Ovary (tissue), 9 donors: ENCODE results near the gene CD300LF. TPM values are rescaled to one million over a fixed set of nuclear protein-coding genes. Genes with fewer than 3 reads are reported as not detected.
A peak's percentile ranks its signal among the peaks of the same experiment; 100 is the strongest.

ENCODE experiments used
- DNase-seq, 5 donors: peaks; one replicate each; pipeline ENCODE4 v3.0.0-alpha.2; 2019 to 2020
- H3K27ac ChIP-seq, 2 donors: fragments of 200-600 bp; one replicate each; pipeline versions ENCODE4 v1.5.1 to v1.8.0; 2019 to 2022
- H3K27me3 ChIP-seq: fragments of 200-600 bp; one replicate; pipeline ENCODE4 v1.8.0; 2022
- H3K36me3 ChIP-seq: fragments of 200-600 bp; sonication (generic); one replicate; pipeline ENCODE4 v1.5.1; 2019
- H3K4me1 ChIP-seq: one replicate; pipeline ENCODE4 v1.8.1; 2013; ENCODE audit warnings: mild to moderate bottlenecking, moderate library complexity; ENCODE audit not compliant: insufficient read depth
- H3K4me3 ChIP-seq: fragments of 200-600 bp; sonication (generic); one replicate; pipeline ENCODE4 v1.5.1; 2017
- H3K9me3 ChIP-seq, 2 donors: fragments of 200-600 bp in 1 of 2; sonication (generic) in 1 of 2; one replicate each; pipeline versions ENCODE4 v1.5.1 to v1.8.1; 2013 to 2019; ENCODE audit warnings: mild to moderate bottlenecking in 1 of 2, moderate library complexity in 1 of 2
- CTCF ChIP-seq, 3 donors: fragments of 450-650 bp in 2 of 3; fragments of 200-600 bp in 1 of 3; IDR thresholded peaks; one replicate each; pipeline versions ENCODE4 v1.5.1 to v1.8.0; 2016 to 2022; ENCODE audit warnings: antibody characterized with exemption in 3 of 3, mild to moderate bottlenecking in 1 of 3
- EP300 ChIP-seq: sonication (generic); formaldehyde crosslinking; IDR thresholded peaks from one replicate; pipeline ENCODE4 v1.6.1; 2017; ENCODE audit warnings: antibody characterized with exemption
- POLR2A ChIP-seq: fragments of 450-650 bp; IDR thresholded peaks from one replicate; pipeline ENCODE4 v1.6.1; 2017; ENCODE audit warnings: antibody characterized with exemption, mild to moderate bottlenecking, moderate library complexity
- WGBS, 3 donors: extraction: QIAGEN DNeasy Blood & Tissue Kit in 1 of 3; methylation state at CpG; one replicate each; pipeline versions ENCODE4 v1.1.5 to v1.1.7; 2013 to 2017; 5-methylcytosine and 5-hydroxymethylcytosine counted together
- intact Hi-C, 4 donors: fragments of 100-400 bp; cut with DNase I; formaldehyde crosslinking; loops; one replicate each; pipeline versions ENCODE4 v1.11.0 to v1.15.1; 2022 to 2023
- polyA plus RNA-seq, 2 donors: library from polyadenylated mRNA; stranded (reverse); fragments of 200-250 nt in 1 of 2; fragments of 350-450 nt in 1 of 2; fragmentation: Illumina TruSeq in 1 of 2; extraction: RNeasy Lipid Tissue Mini Kit (QIAGEN cat#74804) in 1 of 2; gene quantifications; one replicate each; pipeline ENCODE4 v1.2.3, GENCODE V29; 2013 to 2014
- total RNA-seq, 7 donors: library from RNA; depleted of rRNA in 2 of 7; stranded (reverse); fragments of >200 nt in 2 of 7; fragmentation: NEBNext Ultra II Directional in 3 of 7; extraction: Animal tissue kit (Norgen Biotek cat#: 25700) in 3 of 7; gene quantifications; one replicate each; pipeline versions ENCODE4 v1.1.0 to v1.2.4, GENCODE V29; 2016 to 2023
- donor health status: DM: no; HTN: no; CAD: no; lungs with moderate emphysema.
- donor health status: DM: no; HTN: no; CAD: no.
- donor health status: Bipolar disorder and iron deficiency.
- donor health status: DM: yes; HTN: yes; CAD: no.
- donor health status: DM: no; HTN: no; CAD: no.
- donor health status: DM: yes; HTN: yes; CAD: no.

CD300LF gene
- total and polyA plus RNA-seq, 9 donors, result 0.23 to 3.9 (median 0.39) TPM; not detected in 1

- TF ChIP-seq EP300, result no peak
- no peak for TF ChIP-seq POLR2A
- no peak for TF ChIP-seq CTCF (IDR thresholded peaks at IDR 0.05)
- no peak overlapping the region for H3K27ac ChIP-seq
- intact Hi-C loops, result no loop called here
- WGBS, 3 donors, result 92 to 94% (median 93%) methylated on average over 7 of the region's 7 CpGs
- peaks cover 17% of the 10 kb centered on the region for H3K4me1 ChIP-seq
- H3K9me3 ChIP-seq, result no peaks in the 10 kb centered on the region
- DNase-seq, result no peak
- no peaks in the 10 kb centered on the region for H3K27me3 ChIP-seq
- no peak overlapping the region for H3K4me3 ChIP-seq
- H3K36me3 ChIP-seq, result no peaks in the 10 kb centered on the region
Measured at GRCh38 chr17:74752822-74753401, 40.2 kb upstream of the CD300LF start.

GRCh38 chr17:74752415-74752814 lies 39.7 kb upstream of the CD300LF start:
- intact Hi-C loops, result no loop called here
- Histone ChIP-seq H3K36me3 (no peaks in the 10 kb centered on the region), H3K9me3 (no peaks in the 10 kb centered on the region), H3K27me3 (no peaks in the 10 kb centered on the region), H3K4me1 (peaks cover 12% of the 10 kb centered on the region), H3K27ac (no peak overlapping the region), H3K4me3 (no peak overlapping the region)
- WGBS, 3 donors, result 75 to 84% (median 82%) methylated on average over 9 of the region's 9 CpGs
- TF ChIP-seq POLR2A (no peak), EP300 (no peak), CTCF (IDR thresholded peaks at IDR 0.05) (no peak)
- no peak for DNase-seq

GRCh38 chr17:74750327-74751069 lies 37.8 kb upstream of the CD300LF start:
- no peak for TF ChIP-seq CTCF (IDR thresholded peaks at IDR 0.05)
- no peak for TF ChIP-seq POLR2A
- Histone ChIP-seq H3K27ac (no peak overlapping the region), H3K27me3 (no peaks in the 10 kb centered on the region), H3K36me3 (no peaks in the 10 kb centered on the region), H3K9me3 (no peaks in the 10 kb centered on the region), H3K4me1 (peaks cover 10% of the 10 kb centered on the region), H3K4me3 (peak overlapping the region; percentile 72)
- intact Hi-C loops, result no loop called here
- 65 to 75% (median 66%) methylated on average over 13 of the region's 13 CpGs for WGBS, 3 donors
- DNase-seq, result peak in 1 of 5 donors; percentile 29

- Histone ChIP-seq H3K27me3 (no peaks in the 10 kb centered on the region), H3K36me3 (no peaks in the 10 kb centered on the region), H3K9me3 (no peaks in the 10 kb centered on the region), H3K4me1 (peaks cover 10% of the 10 kb centered on the region), H3K27ac (no peak overlapping the region), H3K4me3 (peak overlapping the region; percentile 72)
- intact Hi-C loops, result no loop called here
- no peak for DNase-seq
- WGBS, 3 donors, result 35 to 54% (median 41%) methylated on average over 6 of the region's 6 CpGs
- TF ChIP-seq EP300, result no peak
- no peak for TF ChIP-seq POLR2A
- TF ChIP-seq CTCF (IDR thresholded peaks at IDR 0.05), result no peak
Measured at GRCh38 chr17:74750039-74750326, 37.3 kb upstream of the CD300LF start.
